HepG2 (cell line): ENCODE data around the gene ABCF1. TPM values are rescaled to one million over a fixed set of nuclear protein-coding genes. Genes with fewer than 3 reads are reported as not detected.

ENCODE experiments used
- KLF11 ChIP-seq: IDR thresholded peaks from 2 replicates; pipeline ENCODE4 v1.6.1; 2016; ENCODE audit warnings: missing compliant biosample characterization
- MBD4 ChIP-seq: IDR thresholded peaks from 2 replicates; pipeline ENCODE4 v1.6.1; 2012; ENCODE audit warnings: low read length, inconsistent platforms, borderline replicate concordance
- MNT ChIP-seq: fragments of 450-650 bp; IDR thresholded peaks from 2 replicates; pipeline ENCODE4 v1.6.1; 2016
- REPIN1 ChIP-seq: sonication (generic); formaldehyde crosslinking; IDR thresholded peaks from 2 replicates; pipeline ENCODE4 v1.8.0; 2022; ENCODE audit warnings: missing genetic modification reagents, low read depth, mild to moderate bottlenecking, borderline replicate concordance
- REXO4 ChIP-seq: sonication (generic); formaldehyde crosslinking; IDR thresholded peaks from 2 replicates; pipeline ENCODE4 v1.8.0; 2022; ENCODE audit warnings: missing genetic modification reagents, mild to moderate bottlenecking, borderline replicate concordance
- SP5 ChIP-seq: IDR thresholded peaks from 2 replicates; pipeline ENCODE4 v1.6.1; 2016; ENCODE audit warnings: low read depth, borderline replicate concordance
- SYNCRIP ChIP-seq: fragments of 200-400 bp; formaldehyde crosslinking; IDR thresholded peaks from 2 replicates; pipeline ENCODE4 v1.6.1; 2018; ENCODE audit warnings: mild to moderate bottlenecking, low read depth, low read length; ENCODE audit not compliant: insufficient read depth
- TCF12 ChIP-seq, 2 experiments: fragments of 450-650 bp in 1 of 2; sonication (generic) in 1 of 2; formaldehyde crosslinking in 1 of 2; IDR thresholded peaks; 2 replicates each; pipeline versions ENCODE4 v1.6.1 to v1.8.0; 2017 to 2022; ENCODE audit warnings: antibody characterized with exemption in 1 of 2, mild to moderate bottlenecking in 1 of 2, missing genetic modification reagents in 1 of 2, moderate library complexity in 1 of 2
- TCF7L2 ChIP-seq: IDR thresholded peaks from 2 replicates; pipeline ENCODE4 v1.6.1; 2011; ENCODE audit warnings: mild to moderate bottlenecking, low read depth, low read length, moderate library complexity
- ZFY ChIP-seq: sonication (generic); formaldehyde crosslinking; IDR thresholded peaks from 2 replicates; pipeline ENCODE4 v1.4.0; 2020; ENCODE audit warnings: missing genetic modification reagents
- ZNF713 ChIP-seq: sonication (generic); formaldehyde crosslinking; IDR thresholded peaks from 2 replicates; pipeline ENCODE4 v1.4.0; 2020; ENCODE audit warnings: mild to moderate bottlenecking, missing genetic modification reagents
- ZNF788 ChIP-seq: sonication (generic); formaldehyde crosslinking; IDR thresholded peaks from 2 replicates; pipeline ENCODE4 v1.5.0; 2020; ENCODE audit warnings: mild to moderate bottlenecking, missing genetic modification reagents, borderline replicate concordance
- polyA plus RNA-seq, 8 experiments: library from polyadenylated mRNA; depleted of rRNA in 3 of 8; stranded (reverse) in 7 of 8; unstranded in 1 of 8; fragments of >200 nt; fragmentation: Illumina TruSeq in 4 of 8; extraction: Trizol in 4 of 8; gene quantifications; 2 replicates each; pipeline versions ENCODE4 v1.2.1 to v1.2.3, GENCODE V29; 2011 to 2016; ENCODE audit warnings: low read depth in 4 of 8, missing spikeins in 1 of 8, mixed read lengths in 1 of 8; ENCODE audit not compliant: insufficient read depth in 1 of 8
- total RNA-seq, 5 experiments: library from RNA; depleted of rRNA; stranded (reverse); fragments of >200 nt; fragmentation: Illumina TruSeq; extraction: Trizol; gene quantifications; 2 replicates each; pipeline ENCODE4 v1.2.3, GENCODE V29; 2016; ENCODE audit warnings: low read depth in 1 of 5
- TF ChIP-seq, protein P1 (sequence below): sonication (generic); formaldehyde crosslinking; IDR thresholded peaks from 2 replicates; pipeline ENCODE4 v1.5.1; 2020; ENCODE audit warnings: missing genetic modification reagents, mild to moderate bottlenecking, borderline replicate concordance
- TF ChIP-seq, protein P2 (sequence below): sonication (generic); formaldehyde crosslinking; IDR thresholded peaks from 2 replicates; pipeline ENCODE4 v1.4.0; 2020; ENCODE audit warnings: missing genetic modification reagents, low read depth, mild to moderate bottlenecking, borderline replicate concordance
- TF ChIP-seq, protein P3 (sequence below), 2 experiments: sonication (generic) in 1 of 2; formaldehyde crosslinking in 1 of 2; IDR thresholded peaks; 2 replicates each; pipeline versions ENCODE4 v1.5.1 to v1.6.1; 2011 to 2020; ENCODE audit warnings: borderline replicate concordance in 1 of 2, low read depth in 1 of 2, low read length in 1 of 2, mild to moderate bottlenecking in 1 of 2, missing genetic modification reagents in 1 of 2, moderate library complexity in 1 of 2
- TF ChIP-seq, protein P4 (sequence below): sonication (generic); formaldehyde crosslinking; IDR thresholded peaks from 2 replicates; pipeline ENCODE4 v1.4.0; 2020; ENCODE audit warnings: low read depth, mild to moderate bottlenecking, missing genetic modification reagents
- TF ChIP-seq, protein P5 (sequence below): sonication (generic); formaldehyde crosslinking; IDR thresholded peaks from 2 replicates; pipeline ENCODE4 v1.4.0; 2020; ENCODE audit warnings: mild to moderate bottlenecking, missing genetic modification reagents

Gene ABCF1
- total and polyA plus RNA-seq, 2 of the 13 experiments (the other 11 are each of a cell fraction or from before 2014, with no cell fraction given): 25.4 to 98.9 TPM

- peak; percentile 29; the same call in 1 of the 2 replicates for TF ChIP-seq ZNF788
- no peak for TF ChIP-seq MBD4
- no peak for TF ChIP-seq MNT
- TF ChIP-seq, protein P1, sequence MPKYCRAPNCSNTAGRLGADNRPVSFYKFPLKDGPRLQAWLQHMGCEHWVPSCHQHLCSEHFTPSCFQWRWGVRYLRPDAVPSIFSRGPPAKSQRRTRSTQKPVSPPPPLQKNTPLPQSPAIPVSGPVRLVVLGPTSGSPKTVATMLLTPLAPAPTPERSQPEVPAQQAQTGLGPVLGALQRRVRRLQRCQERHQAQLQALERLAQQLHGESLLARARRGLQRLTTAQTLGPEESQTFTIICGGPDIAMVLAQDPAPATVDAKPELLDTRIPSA (CRISPR knock-in tag): no peak
- TF ChIP-seq, protein P2, sequence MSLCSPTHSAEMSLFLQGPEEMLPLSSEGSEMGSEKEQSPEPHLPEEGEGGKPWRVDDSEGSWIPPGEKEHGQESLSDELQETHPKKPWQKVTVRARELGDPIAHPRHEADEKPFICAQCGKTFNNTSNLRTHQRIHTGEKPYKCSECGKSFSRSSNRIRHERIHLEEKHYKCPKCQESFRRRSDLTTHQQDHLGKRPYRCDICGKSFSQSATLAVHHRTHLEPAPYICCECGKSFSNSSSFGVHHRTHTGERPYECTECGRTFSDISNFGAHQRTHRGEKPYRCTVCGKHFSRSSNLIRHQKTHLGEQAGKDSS (CRISPR knock-in tag): no peak
- no peak for TF ChIP-seq REXO4 (CRISPR knock-in tag)
- no peak for TF ChIP-seq ZNF713 (CRISPR knock-in tag)
- TF ChIP-seq TCF12 (IDR thresholded peaks at IDR 0.05): no peak
- peak; percentile 20; the same call in 1 of the 2 replicates for TF ChIP-seq TCF12 (CRISPR knock-in tag; IDR thresholded peaks at IDR 0.05)
- no peak for TF ChIP-seq REPIN1
- TF ChIP-seq TCF7L2: no peak
- TF ChIP-seq, protein P3, sequence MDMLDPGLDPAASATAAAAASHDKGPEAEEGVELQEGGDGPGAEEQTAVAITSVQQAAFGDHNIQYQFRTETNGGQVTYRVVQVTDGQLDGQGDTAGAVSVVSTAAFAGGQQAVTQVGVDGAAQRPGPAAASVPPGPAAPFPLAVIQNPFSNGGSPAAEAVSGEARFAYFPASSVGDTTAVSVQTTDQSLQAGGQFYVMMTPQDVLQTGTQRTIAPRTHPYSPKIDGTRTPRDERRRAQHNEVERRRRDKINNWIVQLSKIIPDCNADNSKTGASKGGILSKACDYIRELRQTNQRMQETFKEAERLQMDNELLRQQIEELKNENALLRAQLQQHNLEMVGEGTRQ (IDR thresholded peaks at IDR 0.05; ENCODE audit: low read depth, low read length): no peak
- TF ChIP-seq, protein P3 (CRISPR knock-in tag; IDR thresholded peaks at IDR 0.05; ENCODE audit: borderline replicate concordance): no peak; the same call in 1 of the 2 replicates
- TF ChIP-seq KLF11 (CRISPR knock-in tag): peak; percentile 85
- TF ChIP-seq, protein P4, sequence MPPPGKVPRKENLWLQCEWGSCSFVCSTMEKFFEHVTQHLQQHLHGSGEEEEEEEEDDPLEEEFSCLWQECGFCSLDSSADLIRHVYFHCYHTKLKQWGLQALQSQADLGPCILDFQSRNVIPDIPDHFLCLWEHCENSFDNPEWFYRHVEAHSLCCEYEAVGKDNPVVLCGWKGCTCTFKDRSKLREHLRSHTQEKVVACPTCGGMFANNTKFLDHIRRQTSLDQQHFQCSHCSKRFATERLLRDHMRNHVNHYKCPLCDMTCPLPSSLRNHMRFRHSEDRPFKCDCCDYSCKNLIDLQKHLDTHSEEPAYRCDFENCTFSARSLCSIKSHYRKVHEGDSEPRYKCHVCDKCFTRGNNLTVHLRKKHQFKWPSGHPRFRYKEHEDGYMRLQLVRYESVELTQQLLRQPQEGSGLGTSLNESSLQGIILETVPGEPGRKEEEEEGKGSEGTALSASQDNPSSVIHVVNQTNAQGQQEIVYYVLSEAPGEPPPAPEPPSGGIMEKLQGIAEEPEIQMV: 0 out of 2 replicates have a peak, but pooled peaks have one; percentile 5
- TF ChIP-seq, protein P5, sequence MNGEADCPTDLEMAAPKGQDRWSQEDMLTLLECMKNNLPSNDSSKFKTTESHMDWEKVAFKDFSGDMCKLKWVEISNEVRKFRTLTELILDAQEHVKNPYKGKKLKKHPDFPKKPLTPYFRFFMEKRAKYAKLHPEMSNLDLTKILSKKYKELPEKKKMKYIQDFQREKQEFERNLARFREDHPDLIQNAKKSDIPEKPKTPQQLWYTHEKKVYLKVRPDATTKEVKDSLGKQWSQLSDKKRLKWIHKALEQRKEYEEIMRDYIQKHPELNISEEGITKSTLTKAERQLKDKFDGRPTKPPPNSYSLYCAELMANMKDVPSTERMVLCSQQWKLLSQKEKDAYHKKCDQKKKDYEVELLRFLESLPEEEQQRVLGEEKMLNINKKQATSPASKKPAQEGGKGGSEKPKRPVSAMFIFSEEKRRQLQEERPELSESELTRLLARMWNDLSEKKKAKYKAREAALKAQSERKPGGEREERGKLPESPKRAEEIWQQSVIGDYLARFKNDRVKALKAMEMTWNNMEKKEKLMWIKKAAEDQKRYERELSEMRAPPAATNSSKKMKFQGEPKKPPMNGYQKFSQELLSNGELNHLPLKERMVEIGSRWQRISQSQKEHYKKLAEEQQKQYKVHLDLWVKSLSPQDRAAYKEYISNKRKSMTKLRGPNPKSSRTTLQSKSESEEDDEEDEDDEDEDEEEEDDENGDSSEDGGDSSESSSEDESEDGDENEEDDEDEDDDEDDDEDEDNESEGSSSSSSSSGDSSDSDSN (CRISPR knock-in tag): peak; percentile 42
- no peak for TF ChIP-seq ZFY (CRISPR knock-in tag)
- peak; percentile 96 for TF ChIP-seq SP5 (CRISPR knock-in tag)
- TF ChIP-seq SYNCRIP: no peak
Measured at GRCh38 chr6:30614843-30615218, 43.6 kb downstream of the ABCF1 start (continued).
